HG03103 (cell line): Measurements from ENCODE around the gene IBTK.
"Not testable (repeated sequence)": the region's sequence is repeated elsewhere in the genome, so short reads cannot be mapped to it uniquely, and the experiment has no call there.

Experiments
- ATAC-seq: cut with Tn5 transposase; IDR thresholded peaks from one replicate; pipeline ENCODE4 v1.9.1; 2021; ENCODE audit warnings: low read depth; ENCODE audit not compliant: unreplicated experiment

Gene IBTK

DNA sequence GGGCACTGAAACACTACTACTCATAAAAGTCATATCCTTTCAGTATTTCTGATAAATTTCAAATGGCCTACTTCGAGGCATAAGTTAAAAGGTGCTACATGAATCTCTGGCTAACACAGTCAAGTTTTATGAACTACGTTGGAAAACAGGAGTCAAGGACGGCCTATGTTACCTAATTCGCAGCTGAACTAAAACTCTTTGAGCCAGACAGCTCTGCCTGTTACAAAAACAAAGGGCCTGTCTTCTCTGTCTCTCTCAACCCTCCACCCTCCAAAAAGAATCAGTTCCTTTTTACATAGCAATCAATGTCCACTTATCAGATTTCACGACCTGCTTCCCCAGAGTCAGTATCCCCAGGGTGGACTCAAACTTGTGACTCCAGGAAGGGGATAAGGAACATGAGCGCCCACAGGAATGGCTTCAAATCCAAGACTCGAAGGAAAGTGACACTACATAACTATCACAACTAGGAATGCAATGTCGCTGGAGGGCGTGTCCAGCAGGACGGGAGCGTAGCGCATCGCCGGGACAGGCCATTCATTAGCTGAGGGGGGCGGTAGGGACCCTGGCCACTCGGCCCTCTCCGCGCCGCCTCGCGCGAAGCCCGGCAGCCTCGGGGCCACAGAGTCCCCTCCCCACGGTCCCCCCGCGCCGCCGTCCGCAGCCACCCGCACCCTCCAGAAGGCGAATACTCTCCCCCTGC lies 591 bp downstream of the IBTK start:
- peak; percentile 28 for ATAC-seq

DNA sequence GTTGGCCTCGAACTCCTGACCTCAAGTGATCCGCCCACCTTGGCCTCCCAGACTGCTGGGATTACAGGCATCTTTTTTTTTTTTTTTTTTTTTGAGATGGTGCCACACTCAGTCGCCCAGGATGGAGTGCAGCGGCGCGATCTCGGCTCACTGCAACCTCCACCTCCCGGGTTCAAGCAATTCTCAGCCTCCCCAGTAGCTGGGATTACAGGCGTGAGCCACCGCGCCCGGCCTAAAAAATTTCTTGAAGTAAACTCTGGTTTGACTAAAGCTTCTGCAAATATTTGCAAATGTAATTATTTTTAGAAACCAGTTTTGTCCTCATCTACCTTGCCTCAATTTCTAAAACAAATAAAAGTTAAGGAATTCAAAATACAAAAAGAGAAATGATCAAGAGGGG lies 1.2 kb downstream of the IBTK start:
- no peak for ATAC-seq

DNA sequence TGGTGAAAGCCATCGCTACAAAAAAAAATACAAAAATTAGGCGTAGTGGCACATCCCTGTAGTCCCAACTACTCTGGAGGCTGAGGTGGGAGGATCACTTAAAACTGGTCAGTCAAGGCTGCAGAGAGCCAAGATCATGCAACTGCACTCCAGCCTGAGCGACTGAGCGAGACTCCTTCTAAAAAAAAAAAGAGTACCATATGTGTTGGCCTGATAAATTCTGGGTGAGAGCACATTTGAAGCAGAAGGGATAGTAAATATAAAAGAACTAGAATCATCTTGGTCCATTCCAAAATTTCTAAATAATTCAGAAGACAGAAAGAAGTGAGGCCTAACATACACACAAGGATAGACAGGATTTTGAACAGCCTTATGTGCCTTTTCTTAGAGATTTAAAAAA lies 2.2 kb downstream of the IBTK start:
- ATAC-seq, result no peak

DNA sequence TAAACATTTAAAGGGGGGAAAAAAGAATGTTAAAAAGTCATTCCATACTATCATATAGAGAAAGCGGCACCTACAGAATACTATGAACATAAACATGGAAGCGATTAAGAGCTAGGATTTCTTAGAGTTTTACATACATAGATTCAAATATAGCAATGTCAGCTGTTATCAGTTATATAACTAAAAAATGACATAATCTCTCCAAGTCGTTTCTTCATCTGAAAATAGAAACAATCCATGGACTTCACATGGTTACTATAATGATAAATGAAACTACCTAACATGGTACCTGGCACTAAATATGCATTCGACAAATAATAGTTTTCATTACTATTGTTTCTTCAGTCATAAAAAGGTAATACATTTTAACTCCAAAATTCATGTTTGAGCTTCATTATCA lies 3.7 kb downstream of the IBTK start:
- ATAC-seq, result no peak

DNA sequence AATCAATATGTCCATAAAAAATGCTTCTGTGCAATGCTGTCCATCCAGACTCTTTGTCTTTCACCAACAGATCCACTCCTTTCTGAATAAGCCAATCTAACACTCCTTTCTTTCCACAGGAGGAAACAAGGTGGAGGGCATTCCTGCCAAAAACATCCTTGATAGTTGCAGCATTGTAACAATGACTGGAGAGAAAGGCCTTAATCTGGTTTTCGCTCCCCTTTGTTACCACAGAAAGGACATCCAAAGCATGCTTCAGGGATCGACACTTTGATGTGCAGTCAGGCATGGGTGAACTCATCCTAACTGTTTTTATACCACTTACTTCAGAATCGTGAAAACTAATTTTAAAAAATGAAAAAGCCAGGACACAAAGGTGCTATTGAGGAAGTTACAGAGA lies 7.4 kb downstream of the IBTK start:
- ATAC-seq, result no peak

DNA sequence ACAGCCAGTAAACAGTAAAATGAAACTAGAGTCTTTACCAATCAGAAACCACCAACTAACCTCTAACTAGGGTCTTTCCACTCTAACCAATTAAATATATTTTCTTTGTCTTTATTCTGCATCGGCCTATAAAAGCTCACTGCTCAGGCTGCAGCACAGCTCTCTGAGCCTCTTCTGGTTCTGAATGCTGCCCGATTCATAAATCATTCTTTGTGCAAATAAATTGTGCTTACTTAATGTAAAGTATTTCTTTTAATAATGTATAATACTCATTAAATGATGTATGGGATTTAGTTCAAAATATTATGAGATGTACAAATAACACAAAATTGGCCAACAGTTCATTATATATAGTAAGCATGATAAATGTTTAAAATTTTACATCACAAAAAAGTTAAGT lies 7.9 kb downstream of the IBTK start:
- no peak for ATAC-seq

DNA sequence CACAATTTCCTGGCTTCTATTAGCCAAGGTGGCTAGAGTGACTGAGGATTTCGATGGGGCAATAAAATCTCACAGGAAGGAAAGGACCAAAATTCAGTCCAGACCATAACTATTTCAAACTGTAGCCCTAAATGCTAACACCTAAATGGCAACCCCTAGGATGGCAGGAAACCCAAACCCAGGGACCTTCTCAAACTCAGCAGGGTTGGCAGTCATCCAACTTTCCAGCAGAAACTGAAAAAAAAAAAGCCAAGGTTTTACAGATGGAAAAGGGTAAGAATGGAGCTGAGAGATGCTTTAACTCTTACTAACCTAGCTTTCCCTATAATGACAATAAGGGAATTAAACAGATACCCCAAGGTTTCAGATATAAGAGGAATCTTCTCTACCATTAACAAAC lies 10.5 kb downstream of the IBTK start:
- no peak for ATAC-seq

DNA sequence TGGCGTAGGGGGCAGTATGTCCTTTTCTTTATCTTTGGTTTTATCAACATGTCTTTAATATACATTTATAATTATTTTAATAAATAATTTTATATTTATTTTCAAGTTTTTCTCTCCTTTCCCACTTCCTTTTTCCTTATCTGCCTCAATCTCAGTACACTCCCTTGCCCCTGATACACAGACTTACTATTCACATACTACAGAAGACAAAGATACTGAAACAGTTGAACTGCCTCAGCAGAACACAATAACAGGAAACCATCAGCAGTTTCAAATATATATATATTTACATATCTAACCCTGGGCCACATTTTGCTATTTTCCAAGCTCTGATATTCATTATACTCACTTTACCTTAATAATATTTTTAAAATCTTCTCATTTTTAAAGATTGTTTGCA lies 19.8 kb downstream of the IBTK start:
- ATAC-seq, result peak; percentile 99

DNA sequence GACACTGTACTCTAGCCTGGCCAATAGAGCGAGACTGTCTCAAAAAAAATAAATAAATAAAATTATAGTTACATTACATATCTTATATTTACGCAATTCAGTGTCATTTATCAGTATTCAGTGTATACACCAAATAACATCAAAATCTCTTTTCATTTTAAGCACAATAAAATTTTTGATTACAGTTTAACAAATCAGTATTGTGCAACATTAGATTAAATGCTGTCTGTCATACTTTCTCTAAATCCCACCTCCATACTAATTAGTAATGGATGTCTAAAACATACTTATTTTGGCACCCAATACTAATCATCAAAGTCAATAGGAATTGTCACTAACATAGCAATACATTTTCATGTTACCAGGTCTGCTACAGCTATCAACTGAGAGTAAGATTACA lies 27.4 kb downstream of the IBTK start:
- no peak for ATAC-seq

DNA sequence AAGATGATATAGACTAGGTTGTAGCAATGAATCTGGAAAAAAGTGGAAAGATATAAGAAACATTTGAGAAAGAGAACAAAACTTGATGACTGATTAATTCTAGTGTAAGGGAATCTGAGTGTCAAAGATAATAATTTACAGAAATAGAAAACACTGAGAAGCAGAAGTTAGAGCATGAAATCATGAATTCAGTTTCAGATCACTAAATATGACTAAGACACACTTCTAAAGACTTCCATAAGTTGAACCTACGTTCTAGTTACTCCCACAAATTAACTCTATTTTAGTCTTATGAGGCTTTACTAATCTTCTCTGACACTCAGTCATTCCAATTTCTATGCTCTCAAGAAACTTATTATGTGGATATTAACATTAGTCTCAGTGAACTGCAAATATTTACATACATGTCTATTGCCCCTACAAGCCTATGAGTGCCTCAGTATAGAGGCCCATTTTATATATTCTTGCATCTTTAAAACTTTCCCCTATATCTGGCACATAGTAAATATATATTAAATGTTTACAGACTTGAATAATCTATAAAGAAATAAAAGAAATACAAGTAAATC lies 30.4 kb downstream of the IBTK start:
- ATAC-seq, result peak; percentile 82

DNA sequence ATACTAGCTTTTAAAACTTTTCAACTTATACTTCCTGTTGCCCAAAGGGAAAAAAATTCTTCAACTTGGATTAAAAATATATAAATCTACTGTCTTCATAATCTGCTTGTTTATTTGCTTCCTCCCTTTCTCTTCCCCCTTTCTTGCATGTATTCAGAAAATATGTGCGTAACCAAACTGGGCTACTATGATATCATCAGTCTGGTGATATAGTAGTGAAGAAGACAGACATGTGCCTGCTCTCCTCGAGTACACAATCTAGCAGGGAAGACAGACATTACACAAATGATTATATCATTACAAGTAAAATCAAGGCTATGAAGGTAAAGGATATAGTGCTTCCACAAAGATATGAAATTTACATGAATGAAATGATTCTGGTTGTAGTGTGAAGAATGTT lies 31.0 kb downstream of the IBTK start:
- no peak for ATAC-seq

DNA sequence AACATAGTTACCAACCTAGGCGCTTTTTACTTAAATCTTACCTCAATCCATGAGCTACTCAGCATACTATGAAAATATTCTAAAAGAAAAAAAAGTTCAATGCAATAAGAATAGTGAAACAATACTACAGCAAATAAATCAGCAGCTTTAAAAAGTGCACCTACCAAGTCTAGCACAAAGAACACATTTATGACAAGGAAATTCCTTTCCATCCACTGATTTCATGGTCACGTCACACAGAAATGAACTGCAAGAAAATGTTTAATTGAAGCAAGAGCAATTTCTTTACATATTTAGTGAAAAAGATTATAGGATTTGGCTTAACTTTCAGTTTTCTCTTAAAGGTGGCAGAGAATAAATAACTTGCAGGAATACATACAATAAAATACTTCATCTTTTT lies 36.2 kb downstream of the IBTK start:
- ATAC-seq, result no peak

DNA sequence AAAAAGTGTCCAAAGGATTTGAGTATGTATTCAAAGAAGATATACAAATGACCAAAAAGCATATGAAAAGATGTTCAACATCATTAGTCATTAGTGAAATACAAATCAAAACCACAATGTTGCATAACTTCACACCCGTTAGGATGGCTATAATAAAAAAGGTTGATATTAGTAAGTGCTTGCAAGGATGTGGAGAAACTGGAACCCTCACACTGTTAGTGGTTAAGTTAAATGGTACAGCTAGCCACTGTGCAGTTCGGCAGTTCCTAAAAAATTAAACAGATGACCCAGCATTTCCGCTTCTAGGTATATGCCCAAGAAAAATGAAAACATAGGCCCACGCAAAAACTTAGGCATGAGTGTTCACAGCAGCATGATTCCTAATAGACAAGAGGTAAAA lies 38.6 kb downstream of the IBTK start:
- no peak for ATAC-seq

DNA sequence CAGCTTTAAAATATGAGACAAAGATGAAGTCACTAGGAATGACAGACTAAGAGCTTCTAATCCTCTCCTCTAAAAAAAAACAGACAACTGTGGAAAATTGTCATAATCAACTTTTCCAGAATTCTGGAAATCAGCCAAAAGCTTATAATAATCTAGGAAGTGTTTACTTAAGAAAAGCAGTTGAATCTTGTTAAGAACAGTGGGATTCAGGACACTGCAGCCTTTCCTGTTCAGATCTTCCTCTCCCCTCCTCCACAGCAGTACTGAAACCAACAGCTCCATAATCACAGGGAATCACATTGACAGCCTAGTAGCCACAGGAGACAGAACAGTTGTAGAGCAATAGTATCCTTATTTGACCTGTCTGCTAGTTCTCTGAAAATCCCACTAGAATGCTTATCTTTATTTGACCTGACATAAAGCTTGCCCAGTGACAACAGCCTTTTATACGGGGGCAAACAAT lies 41.6 kb downstream of the IBTK start:
- no peak for ATAC-seq

DNA sequence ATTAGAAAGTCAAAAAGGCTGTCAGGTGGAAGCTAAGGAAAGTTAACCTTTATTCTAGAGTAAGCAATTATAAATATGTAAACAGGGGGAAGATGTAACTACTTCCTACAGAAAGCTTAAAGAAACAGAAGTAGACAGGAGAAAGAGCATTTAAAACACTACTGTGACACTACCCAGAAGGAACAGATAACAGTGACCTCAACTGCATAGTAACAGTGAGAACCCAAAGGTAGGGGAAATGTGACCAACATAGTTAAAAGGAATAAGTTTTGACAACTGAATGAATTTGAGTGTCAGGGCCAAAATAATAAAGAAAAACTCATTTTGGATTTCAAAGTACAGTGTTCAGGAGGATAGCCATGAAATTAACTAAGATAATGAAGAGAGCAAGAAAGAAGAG lies 43.5 kb downstream of the IBTK start:
- peak; percentile 47 for ATAC-seq

DNA sequence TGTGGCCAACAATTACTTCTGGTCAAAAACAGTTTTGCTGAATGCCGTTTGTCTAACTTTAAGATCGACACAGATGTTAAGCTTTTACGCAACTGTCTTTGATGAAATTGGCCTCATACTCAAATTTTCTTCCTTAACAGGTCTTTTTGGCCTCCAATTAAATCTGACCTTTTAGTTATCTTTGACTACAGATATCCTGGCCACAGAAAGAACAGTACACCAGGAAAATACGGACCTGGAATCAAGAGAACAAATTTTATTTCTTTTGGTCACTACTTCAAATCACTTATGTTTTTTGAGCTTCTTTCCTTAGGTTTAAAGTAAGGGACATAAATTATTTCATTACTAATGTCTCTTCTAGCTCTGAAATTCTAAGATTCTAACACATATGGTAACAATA lies 49.8 kb downstream of the IBTK start:
- ATAC-seq, result no peak

DNA sequence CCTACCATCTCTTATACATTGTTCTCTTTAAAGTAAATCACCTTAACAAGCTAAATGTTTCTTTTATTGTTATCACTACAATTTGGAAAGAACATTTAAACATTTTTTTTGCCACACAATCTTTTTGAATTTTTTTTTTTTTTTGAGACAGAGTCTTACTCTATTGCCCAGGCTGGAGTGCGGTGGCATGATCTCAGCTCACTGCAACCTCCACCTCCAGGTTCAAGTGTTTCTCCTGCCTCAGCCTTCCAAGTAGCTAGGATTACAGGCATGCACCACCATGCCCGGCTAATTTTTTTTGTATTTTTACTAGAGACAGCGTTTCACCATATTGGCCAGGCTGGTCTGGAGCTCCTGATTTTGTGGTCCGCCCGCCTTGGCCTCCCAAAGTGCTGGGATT lies 50.3 kb downstream of the IBTK start:
- not testable (repeated sequence) for ATAC-seq

DNA sequence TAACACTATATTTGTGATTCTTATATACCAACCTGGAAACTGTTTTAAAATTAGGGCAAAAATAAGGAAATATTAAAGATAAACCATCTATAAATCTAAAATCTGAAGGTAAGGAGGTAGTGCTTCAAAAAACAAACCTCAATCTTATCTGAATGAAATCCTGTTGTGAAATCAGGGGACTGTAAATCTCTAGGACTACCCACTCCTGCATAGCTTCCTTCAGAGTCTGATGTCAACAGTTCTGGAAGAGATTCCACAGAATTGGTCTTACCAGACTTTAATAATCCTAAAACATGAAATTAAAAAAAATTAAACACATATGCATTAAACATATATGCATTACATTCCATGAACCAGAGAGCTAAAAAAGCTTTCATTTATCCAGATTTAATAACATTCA lies 51.4 kb downstream of the IBTK start:
- no peak for ATAC-seq

DNA sequence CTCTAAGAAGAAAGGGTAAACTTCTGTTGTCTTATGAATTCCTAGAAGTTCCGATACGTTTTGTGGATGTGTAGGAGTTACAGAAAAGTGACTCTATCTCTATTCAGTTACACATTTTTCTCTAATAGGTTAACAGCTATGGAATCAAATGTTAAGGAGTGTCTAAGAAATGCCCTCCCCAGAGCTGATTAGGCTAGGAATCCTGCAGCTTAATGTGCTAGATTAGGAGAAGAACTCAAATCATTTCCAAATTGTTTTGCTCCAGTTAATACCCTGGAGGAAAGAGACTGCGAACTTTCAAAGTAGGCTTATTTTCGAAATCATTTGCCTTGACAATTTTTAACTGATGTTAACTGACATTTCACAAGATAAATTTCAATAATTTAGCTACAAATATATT lies 51.9 kb downstream of the IBTK start:
- ATAC-seq, result no peak

DNA sequence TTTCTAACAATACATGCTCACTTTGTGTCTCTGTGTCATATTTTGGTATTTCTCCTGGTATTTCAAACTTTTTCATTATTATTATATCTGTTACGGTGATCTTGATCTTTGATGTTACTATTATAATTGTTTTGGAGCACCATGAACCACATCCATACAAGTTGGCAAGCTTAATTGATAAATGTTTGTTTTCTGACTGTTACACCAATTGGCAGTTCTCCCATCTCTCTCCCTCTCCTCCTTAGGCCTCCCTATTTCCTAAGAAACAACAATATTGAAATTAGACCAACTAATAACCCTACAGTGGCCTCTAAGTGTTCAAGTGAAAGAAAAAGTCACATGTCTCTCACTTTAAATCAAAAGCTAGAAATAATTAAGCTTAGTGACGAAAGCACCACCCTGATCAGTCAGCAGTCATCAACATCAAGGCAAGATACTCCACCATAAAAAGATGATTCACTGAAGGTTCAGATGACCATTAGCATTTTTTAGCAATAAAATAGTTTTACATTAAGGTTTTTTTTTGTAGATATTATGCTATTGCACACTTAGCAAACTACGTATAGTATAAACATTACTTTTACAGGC lies 61.5 kb downstream of the IBTK start:
- no peak for ATAC-seq

DNA sequence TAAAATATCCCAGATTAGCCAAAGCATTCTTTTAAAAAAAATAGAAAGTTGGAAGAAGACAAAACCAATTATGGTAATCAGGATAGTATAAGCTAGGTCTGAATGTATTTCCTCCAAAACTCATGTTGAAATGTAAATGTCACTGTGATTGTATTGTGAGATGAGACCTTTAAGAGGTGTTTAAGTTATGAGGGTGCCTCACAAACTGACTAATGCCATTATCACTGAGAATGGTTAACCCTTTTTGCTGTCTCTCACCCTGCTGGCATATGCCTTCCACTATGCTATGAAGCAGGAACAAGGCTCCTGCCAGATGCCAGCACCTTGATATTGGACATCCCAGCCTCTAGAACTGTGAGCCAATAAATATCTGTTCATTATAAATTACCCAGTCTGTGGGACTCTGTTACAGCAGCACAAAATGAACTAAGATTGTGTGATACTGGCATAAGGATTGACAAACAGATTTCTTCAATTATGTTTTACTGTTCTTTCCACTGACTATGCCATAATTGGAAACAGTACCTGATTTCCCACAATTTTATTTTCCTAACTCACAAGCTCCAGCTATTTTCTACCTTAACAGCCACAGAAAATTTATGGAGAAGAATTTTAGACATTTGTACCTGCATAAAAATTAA lies 63.8 kb downstream of the IBTK start:
- ATAC-seq, result no peak

DNA sequence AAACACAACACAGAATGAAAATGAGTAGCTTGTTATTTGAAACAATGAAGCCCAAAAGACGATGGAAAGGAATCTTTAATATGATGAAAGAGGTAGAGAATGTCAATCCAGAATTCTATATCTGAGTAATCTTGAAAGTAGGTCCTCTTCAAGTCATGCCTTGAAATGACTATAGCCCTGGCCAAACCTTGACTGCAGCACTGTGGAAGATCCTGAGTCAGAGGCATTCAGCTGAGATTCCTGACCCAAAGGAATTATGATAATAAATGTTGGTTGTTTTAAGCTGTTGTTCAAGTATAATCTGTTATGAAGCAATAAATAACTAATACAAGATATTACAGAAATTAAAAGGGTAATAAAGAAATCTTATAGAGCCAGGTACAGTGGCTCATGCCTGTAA lies 64.8 kb downstream of the IBTK start:
- no peak for ATAC-seq
